ENCODE results near the gene LIPE.

LIPE gene

DNA sequence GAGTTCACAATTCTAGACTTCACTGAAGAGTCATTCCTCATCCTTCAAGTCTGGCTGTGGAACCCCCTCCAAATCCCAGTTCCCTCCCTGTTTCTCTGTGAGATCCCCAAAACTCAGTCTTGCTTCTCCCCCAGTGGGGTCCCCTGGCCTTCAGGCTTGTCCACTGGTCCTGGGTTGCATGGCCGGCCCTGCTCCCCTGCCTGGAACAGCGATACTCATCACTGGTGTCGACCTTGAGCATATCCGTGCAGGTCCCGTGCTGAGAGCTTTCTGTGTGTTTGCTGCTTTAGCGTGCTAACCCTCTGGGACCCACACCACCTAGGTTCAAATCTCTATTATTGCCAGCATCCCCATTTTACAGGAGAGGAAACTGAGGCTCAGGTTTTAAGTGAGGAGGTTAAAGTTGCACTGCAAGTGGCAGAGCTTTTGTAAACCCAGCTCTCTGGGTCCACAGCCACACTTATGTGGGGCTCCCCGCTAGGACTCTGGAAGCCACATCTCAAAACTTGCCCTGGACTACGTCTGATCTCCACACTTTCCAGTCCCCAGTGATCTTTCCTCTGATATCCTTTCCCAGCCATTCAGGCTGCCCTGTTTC, 15.5 kb downstream of the LIPE start:
- no peak for DNase-seq

DNA sequence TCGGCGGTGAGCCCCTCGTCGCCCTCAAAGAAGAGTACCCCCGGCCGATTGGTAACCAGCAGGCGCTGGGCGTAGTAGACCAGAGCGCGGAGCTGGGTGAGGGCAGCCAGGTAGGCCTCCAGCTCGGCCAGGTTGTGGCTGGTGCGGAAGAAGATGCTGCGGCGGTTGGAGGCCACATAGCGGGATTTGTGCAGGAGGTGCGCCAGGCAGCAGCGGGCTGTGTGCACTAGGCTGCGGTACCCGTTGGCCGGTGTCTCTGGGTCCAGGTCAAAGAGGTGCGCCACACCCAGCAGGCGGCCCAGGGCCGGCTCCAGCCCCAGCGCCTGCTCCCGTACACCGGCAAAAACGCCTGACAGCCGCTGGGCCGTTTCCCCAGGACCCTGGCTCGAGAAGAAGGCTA, 16.8 kb downstream of the LIPE start:
- no peak for DNase-seq

GRCh38 chr19:42409477-42409876, 17.7 kb downstream of the LIPE start:
- DNase-seq = no peak

- no peak for DNase-seq
Measured at GRCh38 chr19:42407816-42408175, 19.4 kb downstream of the LIPE start.

- no peak for DNase-seq
Measured at GRCh38 chr19:42407085-42407815, 19.9 kb downstream of the LIPE start.

GRCh38 chr19:42406111-42406510, 21.1 kb downstream of the LIPE start:
- DNase-seq = no peak

DNA sequence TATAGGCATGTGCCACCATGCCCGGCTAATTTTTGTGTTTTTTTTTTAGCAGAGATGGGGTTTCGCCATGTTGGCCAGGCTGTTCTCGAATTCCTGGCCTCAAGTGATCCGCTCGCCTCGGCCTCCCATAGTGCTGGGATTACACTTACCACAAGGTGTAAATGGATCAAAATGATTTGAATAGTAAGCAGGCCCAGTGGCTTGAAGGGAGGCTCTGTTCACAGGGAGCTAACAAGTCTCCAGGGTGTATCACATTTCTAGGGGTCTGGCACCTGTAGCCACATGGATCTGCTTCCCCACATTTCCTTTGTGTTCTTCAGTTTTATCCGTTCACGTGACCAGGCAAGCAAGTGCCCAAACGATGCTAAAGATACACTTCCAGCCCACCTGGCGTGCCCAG, 23.6 kb downstream of the LIPE start:
- no peak for DNase-seq

DNA sequence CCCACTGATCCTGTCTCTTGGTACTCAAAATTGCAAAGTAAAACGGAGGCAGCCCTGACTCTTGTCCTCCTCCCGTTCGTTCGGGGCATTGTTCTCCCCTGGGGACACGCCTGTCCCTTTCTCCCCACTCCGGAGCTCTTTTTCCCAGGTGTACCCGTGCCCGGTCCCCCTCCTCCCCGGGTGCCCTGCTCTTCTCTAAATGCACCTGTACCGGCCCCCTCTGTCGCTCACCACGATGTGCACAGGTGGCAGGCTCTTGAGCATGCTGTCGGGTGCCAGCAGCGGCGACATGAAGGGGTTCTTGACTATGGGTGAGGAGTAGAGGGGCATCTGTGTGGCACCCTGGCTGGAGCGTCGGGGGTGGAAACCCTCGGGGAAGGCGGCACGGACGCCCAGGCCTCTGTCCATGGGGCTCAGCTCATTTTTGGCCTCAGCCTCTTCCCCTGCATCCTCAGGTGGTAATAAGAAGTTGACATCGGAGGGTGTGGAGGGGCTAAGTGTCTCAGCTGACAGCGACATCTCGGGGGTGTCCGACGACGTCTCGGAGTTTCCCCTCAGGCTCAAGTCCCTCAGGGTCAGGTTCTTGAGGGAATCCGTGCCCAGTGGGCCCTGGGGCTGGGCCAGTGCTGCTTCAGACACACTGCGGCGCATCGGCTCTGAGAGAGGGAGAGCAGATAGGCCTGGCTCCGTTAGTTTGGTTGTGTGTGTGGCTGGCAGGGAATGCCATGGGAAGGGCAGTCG, 24.6 kb downstream of the LIPE start:
- no peak for DNase-seq

- peak; percentile 59 for DNase-seq
Measured at GRCh38 chr19:42401365-42402303, 25.6 kb downstream of the LIPE start.

DNA sequence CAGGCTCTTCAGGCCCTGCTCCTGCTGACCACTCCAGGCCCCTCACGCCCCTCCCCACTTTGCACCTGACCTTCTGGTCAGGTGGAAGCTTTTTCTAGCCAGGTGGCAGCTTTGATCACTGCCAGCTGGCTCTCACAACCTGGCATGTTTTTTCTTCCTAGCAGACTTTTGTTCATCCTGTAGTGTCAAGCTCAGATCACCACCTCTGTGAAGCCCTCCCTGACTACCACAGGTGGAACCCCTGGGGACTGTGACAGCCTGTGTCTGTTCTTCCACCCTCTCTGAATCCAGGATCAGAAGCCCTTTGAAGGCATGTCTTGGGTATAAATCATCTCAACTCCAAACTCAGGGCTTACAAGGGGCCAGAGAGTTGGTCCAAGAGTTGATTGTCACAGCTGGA, 26.8 kb downstream of the LIPE start:
- DNase-seq = no peak

DNA sequence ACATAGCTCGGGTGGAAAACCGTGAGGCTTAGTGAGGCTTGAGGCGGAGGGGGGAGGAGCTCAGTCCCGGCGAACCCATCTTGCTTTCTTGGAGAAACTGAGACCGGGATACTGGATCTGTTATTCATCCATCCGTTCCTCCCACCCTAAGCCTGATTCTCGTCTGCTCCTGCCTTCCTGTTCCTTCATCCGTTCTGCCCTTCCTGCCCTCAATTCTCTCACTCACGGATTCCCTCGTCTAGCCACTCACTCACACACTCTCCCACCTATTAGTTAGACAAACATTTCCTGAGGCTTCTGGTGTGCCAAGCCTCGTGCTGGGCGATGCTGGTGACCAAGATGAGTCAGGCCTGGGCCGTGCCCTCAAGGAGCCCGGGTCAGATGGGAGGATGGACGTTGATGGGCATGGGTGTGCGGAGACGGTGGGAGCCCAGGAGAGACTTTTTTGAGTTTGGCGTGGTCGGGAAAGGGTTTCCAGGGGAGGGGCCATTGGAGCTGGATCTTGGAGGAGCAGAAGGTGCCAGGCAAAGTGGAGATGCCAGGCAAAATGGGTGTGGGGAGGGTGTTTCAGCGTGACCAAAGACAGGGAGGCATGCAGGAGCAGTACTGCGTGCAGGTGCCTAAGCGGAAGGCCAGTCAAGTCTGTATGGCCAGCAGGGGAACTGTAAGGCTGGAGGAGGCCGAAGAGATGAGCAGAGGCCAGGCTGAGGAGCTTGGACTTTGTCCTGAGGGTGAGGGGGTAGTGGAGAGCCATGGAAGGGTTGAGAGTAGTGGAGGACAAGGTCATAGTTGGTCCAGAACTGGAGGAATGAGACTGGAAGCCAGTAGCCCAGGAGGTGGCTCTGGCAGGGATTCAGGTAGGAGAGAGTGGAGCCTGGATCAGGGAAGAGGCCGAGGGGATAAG, 29.7 kb downstream of the LIPE start:
- DNase-seq = no peak

- DNase-seq = peak; percentile 99
Measured at GRCh38 chr19:42396381-42397262, 30.6 kb downstream of the LIPE start.

- DNase-seq = peak; percentile 11
Measured at GRCh38 chr19:42394751-42395150, 32.4 kb downstream of the LIPE start.

DNA sequence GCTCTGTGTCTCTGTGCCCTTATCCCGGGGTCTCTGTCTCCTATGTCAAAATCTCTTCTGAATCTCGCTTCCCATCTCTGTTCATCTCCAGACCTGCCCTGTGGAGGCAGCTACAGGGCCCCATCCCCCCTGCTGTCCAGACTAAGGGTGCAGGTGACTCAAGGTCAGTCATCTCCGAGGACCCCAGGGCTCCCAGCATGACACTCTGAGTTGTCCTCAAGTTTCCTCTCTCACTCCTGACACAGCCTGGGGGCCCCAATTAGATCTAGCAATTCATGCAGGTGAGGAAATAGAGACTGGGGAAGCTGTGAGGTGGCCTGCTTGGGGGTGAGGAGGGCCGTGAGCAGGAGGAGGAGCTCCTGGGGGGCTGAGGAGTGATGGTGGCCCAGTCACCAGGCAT, 35.0 kb downstream of the LIPE start:
- no peak for DNase-seq

GRCh38 chr19:42389899-42390298, 37.3 kb downstream of the LIPE start, which contains the start of gene CNFN:
CNFN (minus strand) TSS chr19:42390297; CDS start chr19:42389037, 1,260 bp downstream.
- no peak for DNase-seq

DNA sequence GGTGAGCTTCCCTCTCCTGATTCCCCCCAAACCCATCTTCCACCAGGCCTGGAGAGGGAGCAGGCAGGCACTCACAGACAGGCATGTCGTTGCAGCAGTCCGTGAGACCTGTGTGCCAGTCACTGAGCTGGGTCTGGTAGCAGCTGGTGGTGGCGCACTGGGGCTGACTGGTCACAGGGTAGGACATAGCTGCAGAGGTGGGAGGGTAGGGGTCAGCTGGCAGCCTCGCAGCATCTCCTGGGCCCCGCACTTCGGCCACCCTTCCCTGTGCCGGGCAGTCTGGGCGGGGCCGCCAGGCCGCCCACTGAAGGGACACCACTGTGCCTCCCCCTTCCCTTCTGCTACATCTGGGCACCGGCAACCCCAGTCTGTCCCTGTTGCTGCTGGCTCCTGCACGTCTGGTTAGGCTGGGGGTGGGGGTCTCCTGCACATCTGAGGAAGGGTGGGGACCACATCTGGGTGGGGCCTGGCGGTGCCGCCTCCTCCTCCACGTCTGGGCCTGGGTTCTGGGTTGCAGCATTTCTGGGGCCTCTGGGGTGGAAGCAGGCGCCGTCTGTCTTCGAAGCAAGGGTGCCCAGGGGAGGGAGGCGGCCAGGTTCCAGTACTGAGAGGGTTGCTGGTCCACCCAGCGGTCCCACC, 38.2 kb downstream of the LIPE start:
- no peak for DNase-seq

GRCh38 chr19:42386974-42387707, 40.0 kb downstream of the LIPE start:
- DNase-seq = peak; percentile 59

DNA sequence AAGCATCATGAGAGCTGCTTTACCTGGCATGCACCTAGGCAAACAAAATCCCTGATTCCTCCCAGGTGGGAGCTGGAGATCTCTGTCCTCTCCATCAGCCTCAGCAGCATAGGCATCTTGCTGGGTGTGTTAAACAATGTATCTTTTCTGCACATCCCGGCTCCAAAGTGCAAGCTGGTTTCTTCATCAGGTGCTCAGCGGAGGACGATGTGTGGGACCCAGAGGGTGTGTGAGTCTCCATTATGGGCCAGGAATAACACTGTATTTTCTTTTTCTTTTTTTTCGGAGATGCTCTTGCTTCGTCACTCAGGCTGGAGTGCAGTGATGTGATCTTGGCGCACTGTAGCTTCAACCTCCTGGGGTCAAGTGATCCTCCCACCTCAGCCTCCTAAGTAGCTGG, 47.0 kb downstream of the LIPE start:
- DNase-seq = no peak

Data from fibroblast of skin of back (primary cell).